Tibial nerve (tissue), 4 donors: ENCODE results near the gene MED23. TPM values are rescaled to one million over a fixed set of nuclear protein-coding genes. Genes with fewer than 3 reads are reported as not detected.
"Not testable (repeated sequence)": the region's sequence is repeated elsewhere in the genome, so short reads cannot be mapped to it uniquely, and the experiment has no call there.

Source experiments
- DNase-seq, 2 donors: peaks; one replicate each; pipeline ENCODE4 v3.0.0-alpha.2; 2019; ENCODE audit warnings: low spot score in 2 of 2
- H3K27ac ChIP-seq, 4 donors: fragments of 200-600 bp; sonication (generic) in 3 of 4; one replicate each; pipeline ENCODE4 v1.5.1; 2017 to 2019; ENCODE audit warnings: mild to moderate bottlenecking in 1 of 4
- H3K27me3 ChIP-seq, 2 donors: fragments of 200-600 bp; sonication (generic) in 1 of 2; one replicate each; pipeline versions ENCODE4 v1.5.1 to v1.6.0; 2017 to 2019
- H3K36me3 ChIP-seq, 3 donors: fragments of 200-600 bp; sonication (generic); one replicate each; pipeline ENCODE4 v1.5.1; 2018 to 2019
- H3K4me1 ChIP-seq, 4 donors: fragments of 200-600 bp; sonication (generic) in 3 of 4; one replicate each; pipeline ENCODE4 v1.5.1; 2017 to 2019
- H3K4me3 ChIP-seq, 4 donors: fragments of 200-600 bp; sonication (generic) in 3 of 4; one replicate each; pipeline ENCODE4 v1.5.1; 2017 to 2019; ENCODE audit warnings: mild to moderate bottlenecking in 1 of 4, moderate library complexity in 1 of 4
- H3K9me3 ChIP-seq, 4 donors: fragments of 200-600 bp; sonication (generic) in 3 of 4; one replicate each; pipeline ENCODE4 v1.5.1; 2017 to 2019
- EP300 ChIP-seq, 2 donors: sonication (generic); formaldehyde crosslinking; IDR thresholded peaks; one replicate each; pipeline ENCODE4 v1.6.1; 2017; ENCODE audit warnings: antibody characterized with exemption in 2 of 2, mild to moderate bottlenecking in 1 of 2
- POLR2A ChIP-seq, 2 donors: fragments of 450-650 bp; IDR thresholded peaks; one replicate each; pipeline ENCODE4 v1.6.1; 2017; ENCODE audit warnings: antibody characterized with exemption in 2 of 2, mild to moderate bottlenecking in 2 of 2, moderate library complexity in 2 of 2
- WGBS, 2 donors: methylation state at CpG; one replicate each; pipeline ENCODE4 v1.1.5; 2018; 5-methylcytosine and 5-hydroxymethylcytosine counted together
- total RNA-seq, 4 donors: library from RNA; depleted of rRNA; stranded (reverse); fragments of >200 nt; gene quantifications; one replicate each; pipeline ENCODE4 v1.1.0, GENCODE V29; 2016
- TF ChIP-seq, protein P1 (sequence below), 5 experiments: fragments of 200-600 bp in 3 of 5; fragments of 450-650 bp in 2 of 5; sonication (generic) in 3 of 5; IDR thresholded peaks; one replicate each; pipeline ENCODE4 v1.5.1; 2016 to 2019; ENCODE audit warnings: antibody characterized with exemption in 5 of 5, mild to moderate bottlenecking in 3 of 5, moderate library complexity in 2 of 5

MED23 gene
- total RNA-seq, 4 donors from 2014 or later = 27.3 to 36.5 (median 29.0) TPM

DNA sequence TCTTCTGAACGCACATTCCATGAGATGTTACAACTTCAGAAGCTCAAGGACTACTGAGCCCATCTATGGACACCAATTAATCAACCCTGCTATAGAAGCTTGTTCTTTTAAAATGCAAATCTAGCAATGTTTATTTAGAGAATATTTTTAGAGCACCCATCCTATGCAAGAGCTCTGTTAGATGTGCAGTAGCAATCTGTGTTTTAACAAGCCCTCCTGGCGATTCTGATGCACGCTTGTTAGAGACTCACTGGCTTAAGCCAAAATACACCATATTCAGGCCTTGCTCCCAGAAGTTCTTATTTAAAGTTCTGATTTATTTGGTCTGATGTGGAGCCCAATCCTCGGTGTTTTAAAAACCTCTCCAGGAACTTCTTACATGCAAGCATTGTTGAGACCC, 76.1 kb downstream of the MED23 start:
- no peak overlapping the region for H3K27ac ChIP-seq
- peaks cover 0 to 4% (median 0%) of the 10 kb centered on the region in 4 donors for H3K4me1 ChIP-seq
- H3K27me3 ChIP-seq = no peaks in the 10 kb centered on the region
- no peak for DNase-seq
- WGBS, 2 donors = 58 to 69% methylated on average over 4 of the region's 4 CpGs
- H3K9me3 ChIP-seq = no peaks in the 10 kb centered on the region
- no peaks in the 10 kb centered on the region for H3K36me3 ChIP-seq
- H3K4me3 ChIP-seq = no peak overlapping the region
- TF ChIP-seq EP300 (IDR thresholded peaks at IDR 0.05) (no peak), POLR2A (IDR thresholded peaks at IDR 0.05) (no peak)
- TF ChIP-seq, protein P1, sequence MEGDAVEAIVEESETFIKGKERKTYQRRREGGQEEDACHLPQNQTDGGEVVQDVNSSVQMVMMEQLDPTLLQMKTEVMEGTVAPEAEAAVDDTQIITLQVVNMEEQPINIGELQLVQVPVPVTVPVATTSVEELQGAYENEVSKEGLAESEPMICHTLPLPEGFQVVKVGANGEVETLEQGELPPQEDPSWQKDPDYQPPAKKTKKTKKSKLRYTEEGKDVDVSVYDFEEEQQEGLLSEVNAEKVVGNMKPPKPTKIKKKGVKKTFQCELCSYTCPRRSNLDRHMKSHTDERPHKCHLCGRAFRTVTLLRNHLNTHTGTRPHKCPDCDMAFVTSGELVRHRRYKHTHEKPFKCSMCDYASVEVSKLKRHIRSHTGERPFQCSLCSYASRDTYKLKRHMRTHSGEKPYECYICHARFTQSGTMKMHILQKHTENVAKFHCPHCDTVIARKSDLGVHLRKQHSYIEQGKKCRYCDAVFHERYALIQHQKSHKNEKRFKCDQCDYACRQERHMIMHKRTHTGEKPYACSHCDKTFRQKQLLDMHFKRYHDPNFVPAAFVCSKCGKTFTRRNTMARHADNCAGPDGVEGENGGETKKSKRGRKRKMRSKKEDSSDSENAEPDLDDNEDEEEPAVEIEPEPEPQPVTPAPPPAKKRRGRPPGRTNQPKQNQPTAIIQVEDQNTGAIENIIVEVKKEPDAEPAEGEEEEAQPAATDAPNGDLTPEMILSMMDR (IDR thresholded peaks at IDR 0.05) = no peak

DNA sequence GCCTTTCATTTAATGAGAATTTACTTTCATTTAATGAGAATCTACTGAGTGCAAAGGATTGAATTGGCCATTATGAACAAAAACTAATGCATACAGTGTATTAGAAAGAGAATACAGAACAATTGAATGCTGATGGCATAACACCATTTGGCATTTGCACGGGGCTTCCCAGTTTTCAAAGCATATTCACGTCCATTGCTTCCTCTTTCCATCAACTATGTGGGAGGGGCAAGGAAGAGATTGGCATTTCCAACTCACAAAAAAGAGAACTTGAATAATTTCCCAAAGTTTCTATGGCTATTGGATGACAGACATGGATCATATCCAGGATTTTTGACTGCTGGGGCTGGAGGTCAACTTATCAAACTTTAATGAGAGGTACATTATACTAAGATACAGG, 78.2 kb downstream of the MED23 start:
- no peaks in the 10 kb centered on the region for H3K9me3 ChIP-seq
- peaks cover 0 to 4% (median 0%) of the 10 kb centered on the region in 4 donors for H3K4me1 ChIP-seq
- DNase-seq = no peak
- TF ChIP-seq, protein P1 (IDR thresholded peaks at IDR 0.05) = no peak
- no peak for TF ChIP-seq EP300 (IDR thresholded peaks at IDR 0.05)
- TF ChIP-seq POLR2A (IDR thresholded peaks at IDR 0.05) = no peak
- H3K27ac ChIP-seq = no peak overlapping the region
- 33 to 41% methylated on average over 2 of the region's 2 CpGs for WGBS, 2 donors
- no peak overlapping the region for H3K4me3 ChIP-seq
- H3K36me3 ChIP-seq = no peaks in the 10 kb centered on the region
- no peaks in the 10 kb centered on the region for H3K27me3 ChIP-seq

DNA sequence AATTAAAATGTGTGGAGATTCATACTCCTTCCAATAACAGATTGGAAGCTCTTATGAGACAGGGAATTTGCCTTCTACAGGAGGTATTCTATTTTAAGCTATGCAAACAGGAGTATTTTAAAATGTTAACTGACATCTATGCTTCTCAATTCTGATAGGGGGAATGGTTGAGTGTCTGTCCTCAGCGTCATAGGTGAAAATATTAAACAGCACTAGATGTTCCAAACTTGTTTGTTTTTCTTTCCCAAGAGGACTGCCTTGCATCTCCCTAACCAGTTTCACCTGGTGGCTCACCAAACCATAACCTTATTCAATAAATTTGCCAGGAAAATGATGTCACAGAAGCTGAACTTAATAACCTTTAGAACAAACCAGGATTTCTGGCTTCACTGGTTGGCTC, 79.6 kb downstream of the MED23 start:
- TF ChIP-seq, protein P1 (IDR thresholded peaks at IDR 0.05) = no peak
- TF ChIP-seq POLR2A (IDR thresholded peaks at IDR 0.05) (no peak), EP300 (IDR thresholded peaks at IDR 0.05) (no peak)
- H3K4me3 ChIP-seq = no peak overlapping the region
- no peak overlapping the region for H3K27ac ChIP-seq
- peaks cover 0 to 7% (median 0%) of the 10 kb centered on the region in 4 donors for H3K9me3 ChIP-seq
- H3K36me3 ChIP-seq = no peaks in the 10 kb centered on the region
- no peaks in the 10 kb centered on the region for H3K27me3 ChIP-seq
- no peak for DNase-seq
- H3K4me1 ChIP-seq = peaks cover 0 to 4% (median 0%) of the 10 kb centered on the region in 4 donors
- 84 to 89% methylated on average over 1 of the region's 1 CpG for WGBS, 2 donors

DNA sequence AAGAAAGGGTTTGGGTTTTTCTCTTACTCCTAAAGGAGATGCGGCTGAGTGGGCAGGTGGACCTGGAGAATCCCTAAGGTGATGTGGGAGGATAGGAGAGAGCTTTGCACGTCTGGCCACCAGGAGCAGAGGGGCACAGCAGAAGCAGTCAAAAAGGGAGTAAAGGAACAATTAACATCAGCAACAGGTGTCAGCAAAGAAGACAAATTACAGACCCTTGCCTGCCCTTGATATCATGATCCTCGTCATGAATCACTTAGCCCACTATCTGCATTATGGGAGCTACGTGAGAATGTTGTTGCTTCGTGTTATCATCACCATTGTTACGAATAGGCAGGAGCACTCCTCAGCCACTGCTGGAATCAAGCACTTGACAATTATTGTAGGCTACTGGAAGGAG, 80.6 kb downstream of the MED23 start:
- Histone ChIP-seq H3K4me1 (peaks cover 0 to 4% (median 0%) of the 10 kb centered on the region in 4 donors), H3K27me3 (no peaks in the 10 kb centered on the region), H3K36me3 (no peaks in the 10 kb centered on the region), H3K4me3 (no peak overlapping the region), H3K9me3 (peaks cover 0 to 9% (median 0%) of the 10 kb centered on the region in 4 donors), H3K27ac (no peak overlapping the region)
- TF ChIP-seq POLR2A (IDR thresholded peaks at IDR 0.05) = no peak
- TF ChIP-seq, protein P1 (IDR thresholded peaks at IDR 0.05) = no peak
- TF ChIP-seq EP300 (IDR thresholded peaks at IDR 0.05) = no peak
- 73 to 85% methylated on average over 6 of the region's 6 CpGs for WGBS, 2 donors
- no peak for DNase-seq

DNA sequence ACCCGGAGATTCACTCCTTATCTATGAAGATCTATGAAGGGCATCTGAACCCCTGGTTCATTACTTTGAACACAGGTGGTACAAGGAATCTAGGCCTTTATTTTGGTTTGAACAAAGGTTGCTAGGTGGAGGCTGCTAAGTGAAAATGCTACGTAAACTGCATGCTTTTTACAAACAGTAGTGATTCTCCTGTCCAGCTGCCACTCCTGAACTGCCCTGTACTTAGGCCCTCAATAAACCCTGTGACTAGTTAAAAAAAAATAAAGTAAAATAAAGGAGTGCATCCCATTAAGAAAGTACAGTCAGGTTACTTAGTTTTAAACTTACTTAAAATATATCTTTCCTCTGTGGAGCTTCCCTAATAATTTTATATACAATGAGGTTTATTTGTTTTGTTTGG, 82.7 kb downstream of the MED23 start:
- 75 to 76% methylated on average over 2 of the region's 2 CpGs for WGBS, 2 donors
- Histone ChIP-seq H3K4me1 (peaks cover 0 to 4% (median 0%) of the 10 kb centered on the region in 4 donors), H3K27ac (no peak overlapping the region), H3K27me3 (no peaks in the 10 kb centered on the region), H3K36me3 (no peaks in the 10 kb centered on the region), H3K9me3 (peaks cover 0 to 9% (median 0%) of the 10 kb centered on the region in 4 donors), H3K4me3 (no peak overlapping the region)
- DNase-seq = no peak
- TF ChIP-seq EP300 (IDR thresholded peaks at IDR 0.05) (no peak), POLR2A (IDR thresholded peaks at IDR 0.05) (no peak)
- TF ChIP-seq, protein P1 (IDR thresholded peaks at IDR 0.05) = no peak

DNA sequence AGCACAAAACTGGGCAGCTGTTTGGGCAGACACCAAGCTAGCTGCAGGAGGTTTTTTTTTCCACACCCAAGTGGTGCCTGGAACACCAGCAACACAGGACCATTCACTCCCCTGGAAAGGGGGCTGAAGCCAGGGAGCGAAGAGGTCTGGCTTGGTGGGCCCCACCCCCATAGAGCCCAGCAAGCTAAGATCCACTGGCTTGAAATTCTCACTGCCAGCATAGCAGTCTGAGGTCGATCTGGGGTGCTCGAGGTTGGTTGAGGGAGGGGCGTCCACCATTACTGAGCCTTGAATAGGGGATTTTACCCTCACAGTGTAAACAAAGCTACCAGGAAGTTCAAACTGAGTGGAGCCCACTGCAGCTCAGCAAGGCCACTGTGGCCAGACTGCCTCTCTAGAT, 89.4 kb downstream of the MED23 start:
- H3K4me1 ChIP-seq, H3K4me3 ChIP-seq, H3K36me3 ChIP-seq, H3K27me3 ChIP-seq, H3K9me3 ChIP-seq, DNase-seq, H3K27ac ChIP-seq: not testable (repeated sequence)
- 72 to 80% methylated on average over 4 of the region's 4 CpGs for WGBS, 2 donors
